LNCAP (cell line): ENCODE measurements around the gene RAB11FIP5.

ENCODE experiments used
- TF ChIP-seq, protein P1 (sequence below): fragments of 450-650 bp; IDR thresholded peaks from 2 replicates; pipeline ENCODE4 v1.5.1; 2017; ENCODE audit warnings: mild to moderate bottlenecking

The RAB11FIP5 gene

DNA sequence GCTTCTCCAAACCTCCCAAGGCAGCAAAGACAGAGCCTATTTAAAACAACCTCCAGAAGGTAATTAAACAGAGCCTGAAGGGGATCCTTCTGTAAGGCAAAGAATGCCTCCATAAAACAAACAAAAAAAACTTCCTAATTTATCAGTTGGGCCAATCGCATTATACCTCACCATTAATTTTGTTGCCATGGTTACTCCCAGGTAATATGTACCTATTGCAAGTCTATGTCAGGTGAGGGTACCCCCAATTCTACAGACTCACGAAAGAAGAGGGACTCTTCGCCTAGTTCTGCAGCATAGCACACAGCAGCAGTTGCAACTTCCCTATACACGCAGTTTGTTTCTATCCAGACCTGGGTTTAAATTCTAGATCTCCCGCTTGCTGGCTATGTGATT is 80.0 kb downstream of the RAB11FIP5 start:
- TF ChIP-seq, protein P1, sequence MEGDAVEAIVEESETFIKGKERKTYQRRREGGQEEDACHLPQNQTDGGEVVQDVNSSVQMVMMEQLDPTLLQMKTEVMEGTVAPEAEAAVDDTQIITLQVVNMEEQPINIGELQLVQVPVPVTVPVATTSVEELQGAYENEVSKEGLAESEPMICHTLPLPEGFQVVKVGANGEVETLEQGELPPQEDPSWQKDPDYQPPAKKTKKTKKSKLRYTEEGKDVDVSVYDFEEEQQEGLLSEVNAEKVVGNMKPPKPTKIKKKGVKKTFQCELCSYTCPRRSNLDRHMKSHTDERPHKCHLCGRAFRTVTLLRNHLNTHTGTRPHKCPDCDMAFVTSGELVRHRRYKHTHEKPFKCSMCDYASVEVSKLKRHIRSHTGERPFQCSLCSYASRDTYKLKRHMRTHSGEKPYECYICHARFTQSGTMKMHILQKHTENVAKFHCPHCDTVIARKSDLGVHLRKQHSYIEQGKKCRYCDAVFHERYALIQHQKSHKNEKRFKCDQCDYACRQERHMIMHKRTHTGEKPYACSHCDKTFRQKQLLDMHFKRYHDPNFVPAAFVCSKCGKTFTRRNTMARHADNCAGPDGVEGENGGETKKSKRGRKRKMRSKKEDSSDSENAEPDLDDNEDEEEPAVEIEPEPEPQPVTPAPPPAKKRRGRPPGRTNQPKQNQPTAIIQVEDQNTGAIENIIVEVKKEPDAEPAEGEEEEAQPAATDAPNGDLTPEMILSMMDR: no peak

DNA sequence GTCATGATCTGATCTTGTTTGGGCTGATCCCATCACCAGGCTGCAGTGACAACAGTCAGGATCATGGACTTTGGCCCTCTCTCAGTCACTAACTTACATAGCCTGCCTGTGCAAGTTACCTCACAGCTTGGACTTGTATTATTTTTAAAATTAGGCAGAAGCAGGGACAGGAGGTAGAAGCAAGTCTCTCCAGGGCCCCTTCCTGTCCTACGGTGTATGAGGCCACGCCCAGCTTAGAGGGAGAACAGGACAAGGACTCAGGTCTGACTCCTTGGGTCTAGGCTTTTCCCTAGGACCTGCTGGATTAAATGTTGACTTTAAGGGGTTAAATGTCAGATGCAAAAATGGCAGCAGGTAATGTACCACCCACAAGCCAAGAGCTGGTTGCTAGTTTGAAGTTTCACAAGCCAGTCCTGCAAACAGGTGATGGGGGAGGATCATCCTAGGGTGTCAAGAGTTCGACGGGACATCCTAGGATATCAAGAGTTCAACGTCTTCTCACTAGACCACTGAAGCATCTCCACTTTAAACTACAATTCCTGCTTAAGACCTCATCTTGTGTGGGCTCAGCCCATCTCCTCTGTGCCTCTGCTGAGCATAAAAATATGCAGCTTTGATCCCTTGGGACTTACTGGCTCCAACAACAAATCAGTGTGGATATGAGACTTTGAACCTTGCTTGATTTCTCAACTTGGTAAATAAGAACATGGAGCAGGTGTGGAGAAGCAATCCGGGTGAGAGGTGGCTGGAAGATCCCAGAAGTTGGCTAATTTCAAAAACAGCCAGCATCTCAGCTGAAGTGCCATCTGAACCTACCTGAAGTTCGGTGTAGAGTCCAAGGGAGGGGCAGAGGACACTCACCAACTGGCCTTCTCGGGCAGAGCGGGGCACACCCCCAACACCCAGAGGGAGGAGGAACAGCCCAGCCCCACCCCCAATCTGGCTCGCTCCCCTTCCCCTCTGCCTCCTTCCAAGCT is 80.7 kb downstream of the RAB11FIP5 start:
- TF ChIP-seq, protein P1: no peak

DNA sequence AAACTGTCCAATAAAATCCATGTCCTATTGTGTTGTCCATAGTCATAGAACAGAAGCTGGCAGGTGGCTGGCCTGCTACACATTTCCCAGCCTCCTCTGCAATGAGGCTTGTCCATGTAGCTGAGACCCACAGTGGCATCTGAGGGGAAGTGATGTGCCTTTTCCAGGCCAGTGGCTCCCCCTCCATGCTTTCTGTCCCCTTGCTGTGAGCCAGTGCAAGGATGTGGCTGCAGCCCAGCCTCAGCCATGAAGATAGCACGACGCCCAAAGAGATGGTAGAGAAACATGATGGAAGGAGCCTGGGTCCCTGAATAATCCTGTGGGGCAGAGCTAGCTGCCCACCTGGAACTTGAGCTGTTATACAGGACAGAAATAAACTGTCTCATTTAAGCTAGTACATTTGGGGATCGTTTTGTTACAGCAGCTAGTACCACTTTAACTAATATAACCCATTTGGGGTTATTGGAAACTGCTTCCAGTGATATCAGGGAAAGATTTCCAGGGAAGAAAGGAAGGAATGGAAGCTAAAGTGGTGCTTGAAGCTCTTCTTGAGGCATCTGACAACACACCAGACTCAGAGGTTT is 81.6 kb downstream of the RAB11FIP5 start:
- TF ChIP-seq, protein P1: no peak

DNA sequence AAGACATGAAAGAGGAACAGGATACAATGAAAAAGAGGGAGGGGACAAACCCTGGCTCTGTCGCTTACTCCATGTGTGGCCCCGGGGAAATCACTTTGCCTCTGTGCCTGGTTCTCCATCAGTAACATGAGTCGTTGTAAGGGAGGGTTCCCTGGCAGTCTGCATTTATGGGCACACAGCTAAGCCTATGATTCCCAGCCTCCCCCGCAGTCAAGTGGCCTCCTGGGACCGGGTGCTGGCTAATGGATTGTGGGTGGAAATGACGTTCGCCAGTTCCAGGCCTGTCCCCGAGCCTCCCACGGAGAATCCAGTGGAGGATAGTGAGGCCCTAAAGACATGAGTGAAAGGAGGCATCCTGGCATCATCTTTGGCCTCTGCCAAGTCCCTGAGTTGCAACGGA is 83.9 kb downstream of the RAB11FIP5 start:
- TF ChIP-seq, protein P1: no peak

DNA sequence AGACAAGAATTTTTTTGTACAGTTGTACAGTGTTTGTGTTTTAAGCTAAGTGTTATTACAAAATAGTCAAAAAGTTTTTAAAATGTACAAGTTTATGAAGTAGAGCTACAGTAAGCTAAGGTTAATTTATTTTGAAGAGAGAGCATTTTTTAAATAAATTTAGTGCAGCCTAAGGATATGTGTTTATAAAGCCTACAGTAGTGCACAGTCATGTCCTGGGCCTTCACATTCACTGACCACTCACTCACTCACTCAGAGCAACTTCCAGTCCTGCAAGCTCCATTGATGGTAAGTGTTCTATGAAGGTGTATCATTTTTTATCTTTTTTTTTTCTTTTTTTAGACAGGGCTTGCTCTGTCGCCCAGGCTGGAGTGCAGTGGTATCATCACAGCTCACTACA is 85.4 kb downstream of the RAB11FIP5 start:
- TF ChIP-seq, protein P1: no peak

DNA sequence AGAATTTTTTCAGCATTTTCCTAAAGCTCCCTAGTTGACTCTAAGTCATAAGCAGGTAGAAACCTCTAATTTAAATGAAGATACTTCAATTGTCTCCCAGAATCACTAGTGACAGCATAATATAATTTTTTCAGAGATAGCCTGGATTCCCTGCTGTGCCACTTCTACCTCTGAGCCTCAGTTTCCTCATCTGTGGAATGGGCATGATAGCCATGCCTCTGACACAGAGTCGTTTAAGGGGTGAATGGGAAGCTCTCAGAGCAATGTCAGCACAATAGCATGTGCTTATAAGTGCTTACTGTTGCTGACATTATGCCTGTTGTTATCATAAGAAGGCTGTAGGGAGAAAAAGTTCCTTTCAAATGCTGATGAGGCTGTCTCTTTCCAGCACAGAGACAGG is 89.3 kb downstream of the RAB11FIP5 start:
- TF ChIP-seq, protein P1: no peak
